ENCODE data around the gene SLC25A4. TPM values are rescaled to one million over a fixed set of nuclear protein-coding genes. Genes with fewer than 3 reads are reported as not detected.

SLC25A4 gene
- total and polyA plus RNA-seq, 8 donors: 11.3 to 57.3 (median 16.0) TPM

GRCh38 chr4:185099024-185099682 lies 43.9 kb upstream of the SLC25A4 start:
- ATAC-seq (no peak), DNase-seq (no peak)
- intact Hi-C loops (cut with DNase I): no loop called here
- no peaks in the 10 kb centered on the region for H3K9me3 ChIP-seq
- no peak overlapping the region for H3K4me3 ChIP-seq
- peaks cover 2 to 17% of the 10 kb centered on the region in 2 donors for H3K27me3 ChIP-seq
- H3K27ac ChIP-seq: no peak overlapping the region
- no peaks in the 10 kb centered on the region for H3K36me3 ChIP-seq
- H3K4me1 ChIP-seq: no peaks in the 10 kb centered on the region
- TF ChIP-seq CTCF (IDR thresholded peaks at IDR 0.05): no peak

GRCh38 chr4:185099940-185100339 lies 43.1 kb upstream of the SLC25A4 start:
- H3K4me1 ChIP-seq: no peaks in the 10 kb centered on the region
- ATAC-seq (no peak), DNase-seq (no peak)
- H3K27me3 ChIP-seq: peaks cover 2 to 17% of the 10 kb centered on the region in 2 donors
- TF ChIP-seq CTCF (IDR thresholded peaks at IDR 0.05): no peak
- H3K4me3 ChIP-seq: no peak overlapping the region
- no peaks in the 10 kb centered on the region for H3K9me3 ChIP-seq
- no peak overlapping the region for H3K27ac ChIP-seq
- intact Hi-C loops (cut with DNase I): no loop called here
- H3K36me3 ChIP-seq: no peaks in the 10 kb centered on the region

- Histone ChIP-seq H3K4me3 (no peak overlapping the region), H3K27me3 (peaks cover 2 to 17% of the 10 kb centered on the region in 2 donors), H3K27ac (no peak overlapping the region), H3K36me3 (no peaks in the 10 kb centered on the region), H3K4me1 (no peaks in the 10 kb centered on the region), H3K9me3 (no peaks in the 10 kb centered on the region)
- ATAC-seq (no peak), DNase-seq (no peak)
- intact Hi-C loops (cut with DNase I): no loop called here
- no peak for TF ChIP-seq CTCF (IDR thresholded peaks at IDR 0.05)
These were observed 42.6 kb upstream of the SLC25A4 start for GRCh38 chr4:185100423-185100822.

GRCh38 chr4:185101354-185101890 lies 41.6 kb upstream of the SLC25A4 start:
- intact Hi-C loops (cut with DNase I): no loop called here
- Histone ChIP-seq H3K4me1 (no peaks in the 10 kb centered on the region), H3K9me3 (no peaks in the 10 kb centered on the region), H3K36me3 (no peaks in the 10 kb centered on the region), H3K27ac (no peak overlapping the region), H3K27me3 (peaks cover 2 to 17% of the 10 kb centered on the region in 2 donors), H3K4me3 (no peak overlapping the region)
- no peak for TF ChIP-seq CTCF (IDR thresholded peaks at IDR 0.05)
- DNase-seq: no peak
- no peak for ATAC-seq

- Histone ChIP-seq H3K27ac (no peak overlapping the region), H3K36me3 (no peaks in the 10 kb centered on the region), H3K4me1 (no peaks in the 10 kb centered on the region), H3K9me3 (no peaks in the 10 kb centered on the region), H3K4me3 (no peak overlapping the region), H3K27me3 (peaks cover 2 to 17% of the 10 kb centered on the region in 2 donors)
- TF ChIP-seq CTCF (IDR thresholded peaks at IDR 0.05): no peak
- intact Hi-C loops (cut with DNase I): no loop called here
- DNase-seq: no peak
- no peak for ATAC-seq
These were observed 38.3 kb upstream of the SLC25A4 start for GRCh38 chr4:185104733-185105132.
